Hepatocyte (in vitro differentiated cells): ENCODE data around the gene UBE3C. TPM values are rescaled to one million over a fixed set of nuclear protein-coding genes. Genes with fewer than 3 reads are reported as not detected.

Source experiments
- DNase-seq: peaks from one replicate; pipeline ENCODE4 v3.0.0-alpha.2; 2016; ENCODE audit warnings: low spot score
- H2AFZ ChIP-seq: fragments of 200-600 bp; sonication (generic); 2 replicates; pipeline ENCODE4 v1.6.0; 2016; ENCODE audit warnings: antibody characterized with exemption, mild to moderate bottlenecking
- H3K27ac ChIP-seq: fragments of 200-600 bp; sonication (generic); 2 replicates; pipeline ENCODE4 v1.5.1; 2016; ENCODE audit warnings: mild to moderate bottlenecking
- H3K27me3 ChIP-seq: fragments of 200-600 bp; sonication (generic); 2 replicates; pipeline ENCODE4 v1.6.1; 2016
- H3K36me3 ChIP-seq: fragments of 200-600 bp; sonication (generic); replicated peaks from 2 replicates; pipeline ENCODE4 v1.5.1; 2016; ENCODE audit warnings: low read depth; ENCODE audit not compliant: insufficient read depth
- H3K4me1 ChIP-seq: fragments of 200-600 bp; sonication (generic); 2 replicates; pipeline ENCODE4 v1.5.1; 2016; ENCODE audit warnings: mild to moderate bottlenecking, moderate library complexity; ENCODE audit not compliant: insufficient read depth
- H3K4me2 ChIP-seq: fragments of 200-600 bp; sonication (generic); 2 replicates; pipeline ENCODE4 v1.6.0; 2016
- H3K4me3 ChIP-seq: fragments of 200-600 bp; sonication (generic); 2 replicates; pipeline ENCODE4 v1.5.1; 2016; ENCODE audit warnings: mild to moderate bottlenecking
- H3K79me2 ChIP-seq: fragments of 200-600 bp; sonication (generic); 2 replicates; pipeline ENCODE4 v1.6.0; 2017; ENCODE audit warnings: mild to moderate bottlenecking
- H3K9me2 ChIP-seq: fragments of 200-600 bp; sonication (generic); replicated peaks from 2 replicates; pipeline ENCODE4 v1.6.0; 2017; ENCODE audit warnings: mild to moderate bottlenecking; ENCODE audit not compliant: insufficient read depth
- H3K9me3 ChIP-seq: fragments of 200-600 bp; sonication (generic); 2 replicates; pipeline ENCODE4 v1.5.1; 2016; ENCODE audit warnings: low read depth, mild to moderate bottlenecking
- H4K20me1 ChIP-seq: fragments of 200-600 bp; sonication (generic); 2 replicates; pipeline ENCODE4 v1.6.0; 2016; ENCODE audit warnings: mild to moderate bottlenecking; ENCODE audit not compliant: insufficient read depth, poor library complexity, severe bottlenecking
- EZH2 ChIP-seq: fragments of 200-600 bp; sonication (generic); IDR thresholded peaks from 2 replicates; pipeline ENCODE4 v1.6.1; 2016; ENCODE audit warnings: antibody characterized with exemption, mild to moderate bottlenecking, borderline replicate concordance
- EZH2phosphoT487 ChIP-seq: fragments of 200-600 bp; sonication (generic); IDR thresholded peaks from one replicate; pipeline ENCODE4 v1.6.1; 2018; ENCODE audit warnings: antibody characterized with exemption, mild to moderate bottlenecking, low read depth, moderate library complexity; ENCODE audit not compliant: unreplicated experiment, severe bottlenecking
- WGBS: methylation state at CpG from one replicate; pipeline ENCODE4 v1.1.6; 2016; ENCODE audit warnings: low lambda C conversion rate; ENCODE audit errors: missing lambda C conversion rate; 5-methylcytosine and 5-hydroxymethylcytosine counted together
- polyA plus RNA-seq: library from polyadenylated mRNA; unstranded; fragments of >200 nt; fragmentation: Nextera tagmentation; extraction: Ambion mirVana; gene quantifications from 2 replicates; pipeline ENCODE4 v1.2.1, GENCODE V29; 2016
- total RNA-seq: library from RNA; depleted of rRNA; stranded (reverse); fragments of >200 nt; gene quantifications from 2 replicates; pipeline ENCODE4 v1.2.3, GENCODE V29; 2014
- TF ChIP-seq, protein P1 (sequence below): fragments of 200-600 bp; sonication (generic); IDR thresholded peaks from 2 replicates; pipeline ENCODE4 v1.5.1; 2016; ENCODE audit warnings: antibody characterized with exemption, mild to moderate bottlenecking; ENCODE audit not compliant: poor library complexity

Gene UBE3C
- total and polyA plus RNA-seq, 2 experiments from 2014 or later: 24.6 to 72.6 TPM

DNA sequence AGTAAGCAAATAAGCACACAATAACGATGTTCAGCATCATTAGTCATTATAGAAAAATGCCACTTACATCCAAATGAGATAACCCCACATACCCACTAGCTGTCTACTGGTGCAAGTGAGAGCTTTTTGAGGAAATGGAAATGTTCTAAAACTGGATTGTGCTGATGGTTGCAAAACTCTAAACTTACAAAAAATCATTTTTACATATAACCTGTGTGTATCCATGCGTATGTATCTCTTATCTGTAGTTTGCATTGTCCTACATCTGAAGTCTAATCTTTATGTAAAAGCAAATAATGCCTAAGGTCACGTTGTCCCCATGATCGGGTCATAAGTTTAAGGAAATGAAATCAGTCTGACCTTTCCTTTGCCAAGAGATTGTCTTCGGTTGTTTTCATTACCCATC is 116.5 kb downstream of the UBE3C start:
- no peak overlapping the region for H2AFZ ChIP-seq
- no peaks in the 10 kb centered on the region for H3K27me3 ChIP-seq
- no peaks in the 10 kb centered on the region for H3K79me2 ChIP-seq
- no peak for TF ChIP-seq EZH2
- no peak for TF ChIP-seq EZH2phosphoT487
- TF ChIP-seq, protein P1, sequence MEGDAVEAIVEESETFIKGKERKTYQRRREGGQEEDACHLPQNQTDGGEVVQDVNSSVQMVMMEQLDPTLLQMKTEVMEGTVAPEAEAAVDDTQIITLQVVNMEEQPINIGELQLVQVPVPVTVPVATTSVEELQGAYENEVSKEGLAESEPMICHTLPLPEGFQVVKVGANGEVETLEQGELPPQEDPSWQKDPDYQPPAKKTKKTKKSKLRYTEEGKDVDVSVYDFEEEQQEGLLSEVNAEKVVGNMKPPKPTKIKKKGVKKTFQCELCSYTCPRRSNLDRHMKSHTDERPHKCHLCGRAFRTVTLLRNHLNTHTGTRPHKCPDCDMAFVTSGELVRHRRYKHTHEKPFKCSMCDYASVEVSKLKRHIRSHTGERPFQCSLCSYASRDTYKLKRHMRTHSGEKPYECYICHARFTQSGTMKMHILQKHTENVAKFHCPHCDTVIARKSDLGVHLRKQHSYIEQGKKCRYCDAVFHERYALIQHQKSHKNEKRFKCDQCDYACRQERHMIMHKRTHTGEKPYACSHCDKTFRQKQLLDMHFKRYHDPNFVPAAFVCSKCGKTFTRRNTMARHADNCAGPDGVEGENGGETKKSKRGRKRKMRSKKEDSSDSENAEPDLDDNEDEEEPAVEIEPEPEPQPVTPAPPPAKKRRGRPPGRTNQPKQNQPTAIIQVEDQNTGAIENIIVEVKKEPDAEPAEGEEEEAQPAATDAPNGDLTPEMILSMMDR: no peak
- 63% methylated on average over 5 of the region's 5 CpGs for WGBS
- no peak for DNase-seq
- no peaks in the 10 kb centered on the region for H4K20me1 ChIP-seq
- no peaks in the 10 kb centered on the region for H3K9me3 ChIP-seq
- H3K4me1 ChIP-seq: no peaks in the 10 kb centered on the region
- no peak overlapping the region for H3K4me2 ChIP-seq
- no peak overlapping the region for H3K27ac ChIP-seq
- no peaks in the 10 kb centered on the region for H3K9me2 ChIP-seq
- no peak overlapping the region for H3K4me3 ChIP-seq
- no peaks in the 10 kb centered on the region for H3K36me3 ChIP-seq

DNA sequence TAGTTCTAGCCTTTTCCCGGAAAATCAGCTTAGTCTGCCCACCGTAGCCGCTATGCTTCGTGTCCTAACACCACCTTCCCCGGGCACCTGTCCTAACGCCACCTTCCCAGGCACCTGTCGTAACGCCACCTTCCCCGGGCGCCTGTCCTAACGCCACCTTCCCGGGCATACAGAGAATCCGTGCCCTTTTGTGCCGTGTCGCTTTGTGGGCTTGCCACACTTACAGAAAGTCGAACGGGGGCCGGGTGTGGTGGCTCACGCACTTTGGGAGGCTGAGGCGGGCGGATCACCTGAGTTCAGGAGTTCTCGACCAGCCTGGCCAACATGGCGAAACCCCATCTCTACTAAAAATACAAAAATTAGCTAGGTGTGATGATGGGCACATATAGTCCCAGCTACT is 124.4 kb downstream of the UBE3C start:
- H3K9me2 ChIP-seq: no peaks in the 10 kb centered on the region
- H2AFZ ChIP-seq: no peak overlapping the region
- H4K20me1 ChIP-seq: no peaks in the 10 kb centered on the region
- H3K36me3 ChIP-seq: no peaks in the 10 kb centered on the region
- H3K79me2 ChIP-seq: no peaks in the 10 kb centered on the region
- H3K27me3 ChIP-seq: no peaks in the 10 kb centered on the region
- H3K9me3 ChIP-seq: no peaks in the 10 kb centered on the region
- H3K27ac ChIP-seq: no peak overlapping the region
- 96% methylated on average over 23 of the region's 23 CpGs for WGBS
- H3K4me3 ChIP-seq: no peak overlapping the region
- no peak for TF ChIP-seq EZH2
- TF ChIP-seq, protein P1: no peak
- no peak for TF ChIP-seq EZH2phosphoT487
- H3K4me2 ChIP-seq: no peak overlapping the region
- no peaks in the 10 kb centered on the region for H3K4me1 ChIP-seq
- no peak for DNase-seq

DNA sequence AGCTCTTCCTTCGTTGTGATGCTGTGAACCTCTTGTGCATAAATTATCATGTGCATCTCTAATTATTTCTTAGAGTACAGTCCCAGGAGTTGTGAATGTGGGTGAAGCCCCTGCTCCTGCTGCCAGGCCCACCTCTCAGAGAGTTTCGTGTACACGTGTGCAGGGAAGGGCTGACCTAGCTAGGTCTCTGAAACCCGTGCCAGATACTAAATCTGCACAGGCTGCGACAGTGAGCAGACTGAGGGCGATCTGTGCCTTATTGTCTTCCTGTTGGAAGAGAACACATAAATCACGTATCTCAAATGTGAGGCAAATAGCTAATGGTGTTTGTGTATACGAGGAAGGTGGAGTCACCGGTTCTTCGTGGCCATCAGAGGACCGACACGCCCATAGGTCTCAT is 126.3 kb downstream of the UBE3C start:
- H4K20me1 ChIP-seq: no peaks in the 10 kb centered on the region
- no peaks in the 10 kb centered on the region for H3K79me2 ChIP-seq
- H3K4me1 ChIP-seq: no peaks in the 10 kb centered on the region
- H3K9me3 ChIP-seq: no peaks in the 10 kb centered on the region
- no peaks in the 10 kb centered on the region for H3K9me2 ChIP-seq
- no peak overlapping the region for H3K27ac ChIP-seq
- 97% methylated on average over 12 of the region's 12 CpGs for WGBS
- H3K4me2 ChIP-seq: no peak overlapping the region
- DNase-seq: no peak
- TF ChIP-seq EZH2phosphoT487 (no peak), EZH2 (no peak)
- TF ChIP-seq, protein P1: no peak
- H3K27me3 ChIP-seq: no peaks in the 10 kb centered on the region
- no peak overlapping the region for H2AFZ ChIP-seq
- no peaks in the 10 kb centered on the region for H3K36me3 ChIP-seq
- no peak overlapping the region for H3K4me3 ChIP-seq

DNA sequence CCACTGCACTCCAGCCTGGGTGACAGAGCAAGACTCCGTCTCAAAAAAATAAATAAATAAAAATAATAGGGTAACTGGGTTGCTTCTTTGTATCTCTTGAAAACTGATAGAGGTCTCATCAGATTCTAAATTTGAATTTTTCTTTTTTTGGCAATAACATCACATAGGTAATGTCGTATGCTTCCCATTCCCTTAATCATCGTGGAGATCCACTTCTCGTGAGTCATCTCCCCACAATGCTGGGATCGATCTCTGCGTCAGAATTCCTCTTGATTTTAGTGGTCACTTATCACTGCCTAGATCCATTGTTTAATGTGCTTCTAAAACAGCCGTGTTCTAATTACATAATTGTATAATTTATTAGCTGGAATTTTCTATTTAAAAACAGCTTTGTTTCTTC is 127.5 kb downstream of the UBE3C start:
- no peak overlapping the region for H3K4me3 ChIP-seq
- H3K27ac ChIP-seq: no peak overlapping the region
- no peaks in the 10 kb centered on the region for H4K20me1 ChIP-seq
- H3K27me3 ChIP-seq: no peaks in the 10 kb centered on the region
- 93% methylated on average over 7 of the region's 7 CpGs for WGBS
- no peaks in the 10 kb centered on the region for H3K9me2 ChIP-seq
- H3K79me2 ChIP-seq: no peaks in the 10 kb centered on the region
- no peaks in the 10 kb centered on the region for H3K36me3 ChIP-seq
- H2AFZ ChIP-seq: no peak overlapping the region
- no peak overlapping the region for H3K4me2 ChIP-seq
- H3K4me1 ChIP-seq: no peaks in the 10 kb centered on the region
- no peaks in the 10 kb centered on the region for H3K9me3 ChIP-seq
- TF ChIP-seq, protein P1: no peak
- TF ChIP-seq EZH2: no peak
- no peak for TF ChIP-seq EZH2phosphoT487
- DNase-seq: no peak
